Inferior parietal cortex (tissue), 1 donor: ENCODE data around the gene FXYD1.
"Not testable (repeated sequence)": the region's sequence is repeated elsewhere in the genome, so short reads cannot be mapped to it uniquely, and the experiment has no call there.

Experiments
- DNase-seq: peaks from one replicate; pipeline ENCODE4 v3.0.0-alpha.2; 2016; ENCODE audit errors: extremely low spot score

Gene FXYD1

GRCh38 chr19:35125270-35125717 lies 13.3 kb upstream of the FXYD1 start:
- no peak for DNase-seq

GRCh38 chr19:35125749-35126623 lies 12.6 kb upstream of the FXYD1 start:
- DNase-seq, result no peak

DNA sequence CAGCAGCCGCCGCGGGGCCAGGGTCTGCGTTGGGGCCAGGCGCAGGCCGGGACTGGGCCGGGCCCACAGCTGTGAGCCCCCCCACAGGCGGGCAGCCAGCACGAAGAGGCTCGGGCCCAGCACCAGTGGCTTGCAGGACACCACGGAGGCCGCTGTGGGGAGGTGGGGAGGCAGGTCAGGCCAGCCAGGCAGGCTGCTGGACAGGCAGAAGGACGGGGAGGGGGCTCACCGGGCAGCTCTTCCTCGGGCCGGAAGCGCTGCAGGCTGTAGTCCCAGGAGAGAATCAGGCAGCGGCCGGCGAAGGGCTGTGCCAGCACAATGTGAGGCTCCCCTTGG lies 12.0 kb upstream of the FXYD1 start:
- DNase-seq, result no peak

- no peak for DNase-seq
Observed at GRCh38 chr19:35127871-35128270, 10.8 kb upstream of the FXYD1 start.

GRCh38 chr19:35128398-35129057 lies 10.1 kb upstream of the FXYD1 start:
- DNase-seq, result no peak

GRCh38 chr19:35129724-35130274 lies 8.8 kb upstream of the FXYD1 start:
- not testable (repeated sequence) for DNase-seq

DNA sequence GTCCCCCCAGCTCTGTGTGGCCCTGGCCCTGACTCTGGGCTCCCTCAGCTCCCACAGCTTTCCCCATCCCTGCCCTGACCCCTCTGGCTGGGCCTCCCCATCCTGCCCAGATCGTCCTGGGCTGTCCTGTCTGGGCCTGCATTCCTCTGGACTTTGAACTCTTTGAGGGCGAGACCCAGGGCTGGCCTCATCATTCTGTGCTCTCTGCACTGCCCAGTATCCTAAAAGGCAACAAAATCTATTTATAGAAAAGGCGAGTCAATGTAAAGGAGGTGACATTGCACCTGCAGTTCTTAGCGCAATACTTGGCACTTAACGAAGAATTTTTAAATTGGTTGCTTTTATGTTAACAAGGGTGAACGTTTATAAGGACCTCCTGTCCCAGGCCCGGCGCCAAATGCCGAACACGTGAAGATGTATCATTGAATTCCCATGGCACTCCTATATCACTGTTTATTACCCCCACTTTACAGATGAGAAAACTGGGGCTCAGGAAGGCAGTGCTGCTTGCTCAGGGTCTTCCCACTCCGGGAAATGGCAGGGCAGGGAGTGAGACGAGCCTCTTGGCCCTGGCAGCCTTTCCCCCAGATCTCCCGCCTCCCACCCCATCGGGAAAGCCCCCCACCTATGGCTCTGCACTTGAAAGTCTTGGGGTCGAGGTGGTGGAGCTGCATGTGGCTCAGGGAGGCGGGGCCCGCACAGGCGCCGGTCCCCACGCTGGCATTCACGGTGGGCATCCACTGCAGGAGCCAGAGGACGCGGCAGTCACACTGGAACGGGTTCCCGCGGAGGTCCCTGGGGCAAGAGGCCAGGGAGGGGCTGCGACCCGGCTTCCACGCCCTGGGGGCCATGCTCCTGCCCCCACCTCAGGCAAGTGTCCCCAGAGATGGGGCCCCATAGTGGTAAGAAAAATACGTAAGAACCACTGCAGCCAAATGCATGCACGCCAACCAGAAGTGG lies 7.6 kb upstream of the FXYD1 start:
- no peak for DNase-seq

GRCh38 chr19:35132254-35132653 lies 6.4 kb upstream of the FXYD1 start:
- DNase-seq, result no peak

- no peak for DNase-seq
Observed at GRCh38 chr19:35133826-35134225, 4.8 kb upstream of the FXYD1 start.

- DNase-seq, result no peak
Observed at GRCh38 chr19:35134601-35135242, 3.9 kb upstream of the FXYD1 start, which contains the start of gene LGI4. TSS of gene LGI4 (minus strand) at chr19:35135059. CDS start at chr19:35134680, 379 bp downstream.

DNA sequence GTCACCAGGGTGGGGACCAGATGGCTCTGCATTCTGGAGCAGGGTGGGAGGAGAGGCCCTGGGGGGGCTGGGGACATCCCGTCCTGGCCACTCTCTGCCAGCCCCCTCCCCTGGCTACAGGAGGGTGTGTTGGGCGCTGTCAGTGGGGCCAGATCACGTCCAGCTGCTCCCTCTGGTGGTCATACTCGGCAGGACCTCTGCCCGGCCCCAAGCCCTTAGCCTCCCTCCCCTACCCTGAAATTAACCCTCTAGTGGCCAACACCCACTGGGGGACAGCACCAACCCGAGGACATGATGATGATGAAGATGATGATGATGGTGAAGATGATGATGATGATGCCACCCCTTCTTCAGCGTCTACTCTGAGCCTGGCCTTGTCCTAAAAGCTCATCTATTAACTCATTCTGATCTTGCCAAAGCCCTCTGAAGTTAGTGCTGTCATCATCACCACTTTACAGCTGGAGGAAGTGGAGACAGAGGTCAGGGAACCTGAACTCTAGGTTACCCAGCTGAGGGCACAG lies 3.2 kb upstream of the FXYD1 start:
- DNase-seq, result peak; percentile 85

DNA sequence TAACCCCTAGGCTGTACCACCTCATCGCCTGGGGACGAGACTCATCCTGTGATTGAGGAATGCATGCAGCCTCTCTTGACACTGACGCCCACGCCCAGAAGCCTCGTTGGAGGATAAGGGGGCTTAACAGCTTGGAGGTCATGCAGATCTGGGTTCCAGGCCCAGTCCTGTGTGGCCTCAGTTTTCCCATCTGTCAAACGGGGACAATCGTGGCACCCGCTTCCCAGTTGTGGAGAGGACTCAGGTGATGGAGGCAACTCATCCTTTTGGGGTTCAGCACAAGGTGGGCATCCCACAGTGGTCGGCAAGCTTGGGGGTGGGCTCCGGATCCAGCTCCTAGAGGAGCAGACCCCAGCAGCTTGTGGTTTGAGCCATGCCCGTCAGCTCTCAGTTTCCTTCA lies 2.4 kb upstream of the FXYD1 start:
- DNase-seq, result no peak

DNA sequence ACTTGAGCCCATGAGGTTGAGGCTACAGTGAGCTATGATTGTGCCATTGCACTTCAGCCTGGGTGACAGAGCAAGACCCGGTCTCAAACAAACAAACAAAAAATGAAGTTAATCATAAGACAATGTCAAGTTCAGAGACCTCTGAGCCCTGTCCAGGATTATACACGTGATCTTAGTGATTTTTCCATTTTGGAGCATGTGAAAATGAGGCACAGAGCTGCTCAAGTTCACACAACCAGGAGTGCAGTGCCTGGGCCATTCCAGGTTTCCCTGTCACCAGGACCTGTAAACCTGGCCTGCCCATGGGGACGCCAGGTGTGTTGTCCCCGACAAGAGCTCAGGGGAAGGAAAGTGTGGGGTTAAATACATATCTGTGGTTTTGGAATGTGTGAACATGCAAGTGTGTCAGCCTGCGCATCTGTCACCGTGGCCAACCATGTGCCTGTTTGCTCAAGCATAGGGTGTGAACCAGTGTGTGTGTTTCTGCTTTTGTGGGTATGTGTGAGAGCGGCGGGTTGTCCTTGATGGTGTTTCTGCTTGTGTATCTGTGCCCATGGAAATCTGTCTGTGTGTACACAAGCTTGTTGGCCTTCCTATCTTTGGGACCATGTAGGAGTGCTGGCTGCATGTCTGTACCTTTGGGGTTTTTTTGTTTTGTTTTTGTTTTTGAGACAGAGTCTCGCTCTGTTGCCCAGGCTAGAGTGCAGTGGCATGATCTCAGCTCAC lies 1.5 kb upstream of the FXYD1 start:
- no peak for DNase-seq

DNA sequence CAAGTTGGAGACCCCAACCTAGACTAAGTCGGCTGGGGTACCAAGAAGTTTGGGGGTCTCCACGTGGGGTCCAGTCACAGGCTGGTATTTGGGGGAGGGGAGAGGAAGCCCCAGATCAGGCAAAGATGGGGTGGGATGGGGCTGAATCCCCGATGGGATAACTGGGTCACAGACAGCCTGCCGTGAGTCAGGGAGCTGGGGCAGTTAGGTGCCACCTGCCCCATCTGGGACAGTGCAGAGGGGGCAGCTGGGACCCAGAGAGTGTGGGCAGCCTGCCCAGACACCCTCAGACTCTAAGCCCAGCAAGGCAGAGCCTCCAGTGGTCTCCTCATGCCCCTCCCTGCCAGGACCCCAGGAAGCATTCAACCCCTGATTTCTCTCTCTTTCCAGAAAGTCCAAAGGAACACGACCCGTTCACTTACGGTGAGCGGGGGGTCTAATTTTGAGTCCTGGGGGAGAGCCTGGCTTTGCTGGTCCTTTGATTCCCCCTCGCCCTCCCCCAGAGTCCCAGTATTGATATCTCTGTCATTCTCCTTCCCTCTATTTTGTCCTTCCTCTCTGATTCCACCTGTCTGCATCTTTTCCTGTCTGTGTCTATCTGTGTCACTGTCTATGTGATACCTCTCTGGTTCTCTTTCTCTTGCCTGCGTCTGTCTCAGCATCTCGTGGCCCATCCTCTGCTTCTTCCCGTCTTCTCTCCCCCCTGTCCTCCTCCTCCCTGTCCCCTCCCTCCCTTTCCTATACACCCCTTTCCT lies 1.8 kb downstream of the FXYD1 start:
- no peak for DNase-seq

DNA sequence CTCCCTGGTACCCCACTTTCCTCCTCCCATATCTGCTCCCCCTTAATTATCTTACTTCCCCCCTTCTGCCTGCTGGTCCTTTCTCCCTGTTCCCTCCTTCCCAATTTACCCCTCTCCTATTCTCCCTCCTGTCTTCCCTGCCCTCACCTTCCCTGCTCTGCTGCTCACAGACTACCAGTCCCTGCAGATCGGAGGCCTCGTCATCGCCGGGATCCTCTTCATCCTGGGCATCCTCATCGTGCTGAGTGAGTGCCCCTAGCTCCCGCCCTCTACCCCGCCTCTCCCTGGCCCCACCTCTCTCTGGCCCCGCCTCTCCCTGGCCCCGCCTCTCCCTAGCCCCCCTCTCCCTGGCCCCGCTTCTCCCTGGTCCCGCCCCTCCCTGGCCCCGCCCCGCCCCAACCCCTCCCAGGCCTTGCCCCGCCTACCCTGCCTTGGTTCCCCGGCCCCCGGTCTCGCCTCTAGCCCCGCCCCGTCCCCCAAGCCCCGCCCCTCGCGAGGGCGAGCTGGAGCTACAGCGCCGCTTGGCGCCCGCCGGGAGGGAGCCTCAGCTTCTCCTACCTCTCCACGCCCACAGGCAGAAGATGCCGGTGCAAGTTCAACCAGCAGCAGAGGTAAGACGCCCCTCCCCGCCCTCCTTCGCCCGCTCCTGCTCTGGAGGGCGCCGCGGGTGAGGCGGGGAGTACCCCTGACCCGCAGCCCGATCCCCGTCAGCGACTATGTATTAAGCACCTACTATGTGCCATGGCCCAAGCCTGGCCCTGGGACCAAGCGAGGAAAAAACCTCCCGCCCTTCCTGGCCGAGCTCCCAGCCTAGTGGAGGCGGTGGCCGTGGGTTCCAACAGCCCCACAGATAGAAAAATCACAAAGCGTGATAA lies 2.6 kb downstream of the FXYD1 start:
- peak; percentile 79 for DNase-seq

GRCh38 chr19:35141837-35142605 lies 3.4 kb downstream of the FXYD1 start:
- DNase-seq, result no peak

DNA sequence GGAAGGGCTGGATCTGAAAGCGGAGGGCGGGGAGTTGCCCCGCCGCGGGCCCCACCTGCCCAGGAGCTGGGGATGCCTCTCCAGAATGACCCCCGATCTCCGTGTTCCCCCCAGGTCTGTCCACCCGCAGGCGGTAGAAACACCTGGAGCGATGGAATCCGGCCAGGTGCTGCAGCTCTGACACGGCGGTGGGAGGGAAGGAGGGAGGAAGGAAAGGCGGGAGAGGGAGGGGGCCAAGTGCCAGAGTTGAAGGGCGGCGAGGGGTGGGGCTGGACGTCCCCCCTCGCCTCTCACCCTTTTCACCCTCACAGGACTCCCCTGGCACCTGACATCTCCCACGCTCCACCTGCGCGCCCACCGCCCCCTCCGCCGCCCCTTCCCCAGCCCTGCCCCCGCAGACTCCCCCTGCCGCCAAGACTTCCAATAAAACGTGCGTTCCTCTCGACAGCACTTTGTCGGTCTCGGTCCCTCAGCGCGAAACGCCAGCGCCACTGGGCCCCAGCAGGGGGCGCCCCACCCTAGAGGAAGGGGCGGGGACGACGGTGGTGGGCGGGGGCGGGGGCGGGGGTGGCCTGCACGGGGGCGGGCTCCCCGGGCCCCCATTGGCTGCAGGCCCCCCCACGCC lies 4.1 kb downstream of the FXYD1 start:
- DNase-seq, result no peak
